ENCODE measurements around the gene AGAP1.

Gene AGAP1

GRCh38 chr2:235774153-235774870 is 280.5 kb downstream of the AGAP1 start:
- no peak for TF ChIP-seq CTCF (IDR thresholded peaks at IDR 0.05; ENCODE audit: insufficient read depth, low read depth, low read length, missing control alignments)
- no peak overlapping the region for H3K4me3 ChIP-seq (ENCODE audit: low read depth, low read length)
- no peak for DNase-seq (ENCODE audit: low read depth)

GRCh38 chr2:235776531-235776930 is 282.7 kb downstream of the AGAP1 start:
- no peak overlapping the region for H3K4me3 ChIP-seq (ENCODE audit: low read depth, low read length)
- no peak for DNase-seq (ENCODE audit: low read depth)
- no peak for TF ChIP-seq CTCF (IDR thresholded peaks at IDR 0.05; ENCODE audit: insufficient read depth, low read depth, low read length, missing control alignments)

GRCh38 chr2:235779444-235779896 is 285.6 kb downstream of the AGAP1 start:
- DNase-seq (ENCODE audit: low read depth): peak; percentile 63
- TF ChIP-seq CTCF (IDR thresholded peaks at IDR 0.05; ENCODE audit: insufficient read depth, low read depth, low read length, missing control alignments): peak; percentile 81
- no peak overlapping the region for H3K4me3 ChIP-seq (ENCODE audit: low read depth, low read length)

DNA sequence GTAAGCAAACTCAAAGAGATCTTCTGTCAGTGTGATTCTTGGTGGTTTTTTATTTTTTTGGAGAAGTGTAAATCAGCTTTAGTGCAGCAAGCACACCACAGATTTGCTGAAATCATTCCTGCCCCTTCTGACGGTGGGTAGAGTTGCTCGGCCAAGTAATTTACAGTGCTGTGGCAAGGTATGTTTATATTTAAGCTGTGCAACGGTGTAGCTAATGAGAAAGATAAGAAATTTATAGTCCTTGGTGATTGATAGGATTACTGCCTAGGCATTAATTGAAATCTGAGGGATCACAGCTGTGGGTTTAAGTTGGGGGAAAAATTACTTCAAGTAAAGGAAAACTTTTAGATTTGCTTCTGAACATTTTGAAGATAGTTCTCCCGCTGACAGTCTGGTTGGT is 286.6 kb downstream of the AGAP1 start:
- H3K4me3 ChIP-seq (ENCODE audit: low read depth, low read length): no peak overlapping the region
- DNase-seq (ENCODE audit: low read depth): no peak
- no peak for TF ChIP-seq CTCF (IDR thresholded peaks at IDR 0.05; ENCODE audit: insufficient read depth, low read depth, low read length, missing control alignments)

DNA sequence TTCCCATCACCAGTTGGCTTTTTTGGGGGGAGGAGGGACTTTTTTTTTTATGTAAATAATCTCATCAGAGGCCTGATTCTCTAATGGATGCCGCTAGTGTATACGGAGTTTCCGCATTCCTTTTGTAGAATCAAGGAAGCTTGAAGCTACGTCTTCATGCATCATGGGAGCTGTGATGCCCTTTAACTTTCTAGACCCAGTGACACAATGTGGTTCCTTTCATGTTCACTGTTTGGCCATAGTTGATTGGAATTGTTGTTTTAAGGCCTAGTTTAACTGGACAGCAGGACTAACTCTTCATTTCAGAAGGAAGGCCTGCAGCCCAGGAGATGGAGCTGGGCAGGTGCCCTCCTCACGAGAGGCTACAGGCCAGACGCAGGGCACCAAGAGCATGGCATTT is 287.9 kb downstream of the AGAP1 start:
- no peak for TF ChIP-seq CTCF (IDR thresholded peaks at IDR 0.05; ENCODE audit: insufficient read depth, low read depth, low read length, missing control alignments)
- H3K4me3 ChIP-seq (ENCODE audit: low read depth, low read length): no peak overlapping the region
- no peak for DNase-seq (ENCODE audit: low read depth)

GRCh38 chr2:235784788-235785187 is 290.9 kb downstream of the AGAP1 start:
- H3K4me3 ChIP-seq (ENCODE audit: low read depth, low read length): no peak overlapping the region
- DNase-seq (ENCODE audit: low read depth): no peak
- TF ChIP-seq CTCF (IDR thresholded peaks at IDR 0.05; ENCODE audit: insufficient read depth, low read depth, low read length, missing control alignments): no peak

DNA sequence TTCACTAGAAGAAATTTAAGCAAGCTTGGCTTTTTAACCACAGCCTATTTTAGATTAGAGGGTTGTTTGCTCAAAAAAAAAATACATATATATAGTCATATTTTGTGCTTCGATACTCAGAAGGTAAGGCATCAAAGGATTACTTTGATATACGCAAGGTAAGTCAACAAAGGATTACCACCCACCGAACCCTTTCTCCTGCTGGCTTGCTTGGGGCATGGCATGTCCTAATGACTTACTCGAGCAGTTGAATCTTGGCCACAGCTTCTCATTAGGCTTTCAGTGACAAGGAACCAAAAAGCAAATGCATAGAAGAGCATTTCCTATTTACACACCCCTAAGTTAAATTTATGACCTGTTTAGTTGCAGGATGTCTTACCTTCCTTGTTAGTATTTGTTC is 295.7 kb downstream of the AGAP1 start:
- H3K4me3 ChIP-seq (ENCODE audit: low read depth, low read length): no peak overlapping the region
- TF ChIP-seq CTCF (IDR thresholded peaks at IDR 0.05; ENCODE audit: insufficient read depth, low read depth, low read length, missing control alignments): no peak
- DNase-seq (ENCODE audit: low read depth): no peak

Data from GM12865 (cell line).